ENCODE data around the gene INTS1. TPM values are rescaled to one million over a fixed set of nuclear protein-coding genes. Genes with fewer than 3 reads are reported as not detected.

INTS1 gene
- total and polyA plus RNA-seq, 9 donors: 1.9 to 80.5 (median 61.5) TPM

GRCh38 chr7:1431634-1432380 is 72.4 kb downstream of the INTS1 start:
- TF ChIP-seq EP300 (IDR thresholded peaks at IDR 0.05) (no peak), POLR2A (IDR thresholded peaks at IDR 0.05) (no peak), CTCF (IDR thresholded peaks at IDR 0.05) (no peak)
- Histone ChIP-seq H3K36me3 (no peaks in the 10 kb centered on the region), H3K4me3 (no peak overlapping the region), H3K27ac (no peak overlapping the region), H3K9me3 (no peaks in the 10 kb centered on the region), H3K4me1 (ENCODE audit: insufficient read depth) (no peaks in the 10 kb centered on the region), H3K27me3 (no peaks in the 10 kb centered on the region)
- intact Hi-C loops (cut with DNase I): loop anchor here in 1 of 4 donors (10.0 kb wide), 1 partner anchor 207 kb away; no protein-coding TSS in a partner anchor
- 27 to 44% (median 29%) methylated on average over 16 to 22 of the region's 22 CpGs for WGBS, 3 donors
- DNase-seq: no peak

- DNase-seq: no peak
- no peaks in the 10 kb centered on the region for H3K36me3 ChIP-seq
- no peaks in the 10 kb centered on the region for H3K27me3 ChIP-seq
- H3K4me3 ChIP-seq: no peak overlapping the region
- H3K27ac ChIP-seq: no peak overlapping the region
- intact Hi-C loops (cut with DNase I): loop anchor here in 1 of 4 donors (10.0 kb wide), 1 partner anchor 206 kb away; no protein-coding TSS in a partner anchor
- H3K4me1 ChIP-seq (ENCODE audit: insufficient read depth): no peaks in the 10 kb centered on the region
- TF ChIP-seq EP300 (IDR thresholded peaks at IDR 0.05) (no peak), POLR2A (IDR thresholded peaks at IDR 0.05) (no peak), CTCF (IDR thresholded peaks at IDR 0.05) (no peak)
- 30 to 37% (median 35%) methylated on average over 9 to 10 of the region's 10 CpGs for WGBS, 3 donors
- H3K9me3 ChIP-seq: no peaks in the 10 kb centered on the region
Measured at GRCh38 chr7:1431226-1431625, 73.0 kb downstream of the INTS1 start.

- H3K9me3 ChIP-seq: no peaks in the 10 kb centered on the region
- no peak for DNase-seq
- H3K27ac ChIP-seq: no peak overlapping the region
- no peaks in the 10 kb centered on the region for H3K36me3 ChIP-seq
- H3K4me3 ChIP-seq: no peak overlapping the region
- TF ChIP-seq EP300 (IDR thresholded peaks at IDR 0.05) (no peak), CTCF (IDR thresholded peaks at IDR 0.05) (no peak), POLR2A (IDR thresholded peaks at IDR 0.05) (no peak)
- H3K27me3 ChIP-seq: no peaks in the 10 kb centered on the region
- 61 to 65% (median 62%) methylated on average over 25 to 32 of the region's 32 CpGs for WGBS, 3 donors
- no peaks in the 10 kb centered on the region for H3K4me1 ChIP-seq (ENCODE audit: insufficient read depth)
- intact Hi-C loops (cut with DNase I): loop anchor here in 1 of 4 donors (10.0 kb wide), 1 partner anchor 205 kb away; no protein-coding TSS in a partner anchor
Measured at GRCh38 chr7:1430056-1430845, 73.9 kb downstream of the INTS1 start.

- Histone ChIP-seq H3K36me3 (no peaks in the 10 kb centered on the region), H3K9me3 (no peaks in the 10 kb centered on the region), H3K27me3 (no peaks in the 10 kb centered on the region), H3K27ac (no peak overlapping the region), H3K4me3 (no peak overlapping the region), H3K4me1 (ENCODE audit: insufficient read depth) (no peaks in the 10 kb centered on the region)
- TF ChIP-seq EP300 (IDR thresholded peaks at IDR 0.05): no peak
- TF ChIP-seq CTCF (IDR thresholded peaks at IDR 0.05): no peak
- TF ChIP-seq POLR2A (IDR thresholded peaks at IDR 0.05): no peak
- whole genome bisulfite sequencing, 3 donors: 34 to 37% (median 34%) methylated on average over 20 of the region's 20 CpGs
- intact Hi-C loops (cut with DNase I): no loop called here
- DNase-seq: no peak
Measured at GRCh38 chr7:1428941-1429501, 75.2 kb downstream of the INTS1 start.
